ENCODE data around the gene P2RX1.

DNA sequence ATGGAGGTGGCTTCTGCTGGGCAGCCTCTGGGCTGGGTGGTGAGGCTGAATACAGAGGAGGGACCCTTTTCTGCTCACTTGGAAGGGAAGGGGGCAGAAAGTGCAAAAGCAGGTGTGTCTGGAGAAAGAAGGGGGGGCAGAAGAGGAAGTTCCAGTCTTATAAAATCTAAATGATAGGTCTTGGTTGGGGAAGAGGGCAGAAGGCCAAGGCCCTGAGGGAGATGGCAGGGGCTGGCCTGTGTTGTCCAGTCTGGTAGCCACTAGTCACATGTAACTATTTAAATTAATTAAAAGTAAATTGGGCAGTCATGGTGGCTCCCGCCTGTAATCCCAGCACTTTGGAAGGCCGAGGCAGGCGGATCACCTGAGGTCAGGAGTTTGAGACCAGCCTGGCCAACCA lies 20.9 kb downstream of the P2RX1 start:
- TF ChIP-seq, protein P1, sequence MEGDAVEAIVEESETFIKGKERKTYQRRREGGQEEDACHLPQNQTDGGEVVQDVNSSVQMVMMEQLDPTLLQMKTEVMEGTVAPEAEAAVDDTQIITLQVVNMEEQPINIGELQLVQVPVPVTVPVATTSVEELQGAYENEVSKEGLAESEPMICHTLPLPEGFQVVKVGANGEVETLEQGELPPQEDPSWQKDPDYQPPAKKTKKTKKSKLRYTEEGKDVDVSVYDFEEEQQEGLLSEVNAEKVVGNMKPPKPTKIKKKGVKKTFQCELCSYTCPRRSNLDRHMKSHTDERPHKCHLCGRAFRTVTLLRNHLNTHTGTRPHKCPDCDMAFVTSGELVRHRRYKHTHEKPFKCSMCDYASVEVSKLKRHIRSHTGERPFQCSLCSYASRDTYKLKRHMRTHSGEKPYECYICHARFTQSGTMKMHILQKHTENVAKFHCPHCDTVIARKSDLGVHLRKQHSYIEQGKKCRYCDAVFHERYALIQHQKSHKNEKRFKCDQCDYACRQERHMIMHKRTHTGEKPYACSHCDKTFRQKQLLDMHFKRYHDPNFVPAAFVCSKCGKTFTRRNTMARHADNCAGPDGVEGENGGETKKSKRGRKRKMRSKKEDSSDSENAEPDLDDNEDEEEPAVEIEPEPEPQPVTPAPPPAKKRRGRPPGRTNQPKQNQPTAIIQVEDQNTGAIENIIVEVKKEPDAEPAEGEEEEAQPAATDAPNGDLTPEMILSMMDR (IDR thresholded peaks at IDR 0.05), result no peak
- no peak for TF ChIP-seq POLR2A (IDR thresholded peaks at IDR 0.05)

All from esophagus squamous epithelium (tissue), 4 donors.